Calu3 (cell line): ENCODE results near the gene OR1N2. TPM values are rescaled to one million over a fixed set of nuclear protein-coding genes. Genes with fewer than 3 reads are reported as not detected.
"Not testable (repeated sequence)": the region's sequence is repeated elsewhere in the genome, so short reads cannot be mapped to it uniquely, and the experiment has no call there.

ENCODE experiments used
- BruUV-seq: library from RNA; stranded (reverse); fragments of 400-500 nt; replicated peaks from 2 replicates; lab custom pipeline; 2021; lab: Mats Ljungman, UMichigan
- CTCF ChIA-PET: fragments of 300-600 bp; sonication (Branson Sonifier 250); formaldehyde crosslinking; loops from one replicate; lab custom pipeline; 2022; ENCODE audit warnings: antibody characterized with exemption; lab: Charles Lee
- DNase-seq: peaks from one replicate; pipeline ENCODE4 v3.0.0; 2022
- H3K27ac Mint-ChIP-seq: one replicate; pipeline ENCODE4 v1.8.0; 2022; ENCODE audit warnings: mixed read lengths; ENCODE audit not compliant: unreplicated experiment
- H3K27me3 Mint-ChIP-seq: one replicate; pipeline ENCODE4 v1.8.0; 2022; ENCODE audit warnings: mixed read lengths; ENCODE audit not compliant: unreplicated experiment
- H3K36me3 Mint-ChIP-seq: one replicate; pipeline ENCODE4 v1.8.0; 2022; ENCODE audit warnings: mild to moderate bottlenecking, moderate library complexity, mixed read lengths; ENCODE audit not compliant: insufficient read depth, unreplicated experiment
- H3K4me1 Mint-ChIP-seq: one replicate; pipeline ENCODE4 v1.8.0; 2022; ENCODE audit warnings: mild to moderate bottlenecking, low read depth, mixed read lengths; ENCODE audit not compliant: unreplicated experiment
- H3K4me3 Mint-ChIP-seq: one replicate; pipeline ENCODE4 v1.8.0; 2022; ENCODE audit warnings: mild to moderate bottlenecking, low read depth, moderate library complexity, mixed read lengths; ENCODE audit not compliant: unreplicated experiment
- H3K9me3 Mint-ChIP-seq: one replicate; pipeline ENCODE4 v1.8.0; 2022; ENCODE audit warnings: low read depth, mixed read lengths; ENCODE audit not compliant: unreplicated experiment
- CTCF ChIP-seq: fragments of 200-600 bp; IDR thresholded peaks from one replicate; pipeline ENCODE4 v1.8.0; 2022; ENCODE audit warnings: antibody characterized with exemption; ENCODE audit not compliant: unreplicated experiment
- intact Hi-C: fragments of 100-400 bp; cut with micrococcal nuclease; formaldehyde crosslinking; loops from one replicate; pipeline ENCODE4 v1.10.0; 2022; ENCODE audit not compliant: unreplicated experiment
- total RNA-seq: library from RNA; stranded (reverse); gene quantifications from 2 replicates; pipeline ENCODE4 v1.2.3, GENCODE V29; 2022

OR1N2 gene
- total RNA-seq, 1 experiment from 2014 or later, result not detected

- no peaks in the 10 kb centered on the region for H3K9me3 Mint-ChIP-seq
- H3K4me1 Mint-ChIP-seq, result no peaks in the 10 kb centered on the region
- no peak within 1 kb of the TSS for H3K4me3 Mint-ChIP-seq
- TF ChIP-seq CTCF, result no peak
- BruUV-seq, result no TSS peak
- peaks cover 30% of the 10 kb centered on the region for H3K27me3 Mint-ChIP-seq
- intact Hi-C loops, result loop anchor here (5.0 kb wide), 1 partner anchor 52 kb away; no protein-coding TSS in a partner anchor
- DNase-seq, result no peak
- H3K27ac Mint-ChIP-seq, result no peak within 1 kb of the TSS
- CTCF ChIA-PET, result no interaction called here
- H3K36me3 Mint-ChIP-seq, result no peaks in the 10 kb centered on the region
Measured at GRCh38 chr9:122518841-122519240, 34.1 kb upstream of the OR1N2 start, which contains the start of gene OR1J4. TSS of gene OR1J4 (plus strand) at chr9:122519141. CDS start at chr9:122519141, 0 bp downstream.

GRCh38 chr9:122519376-122519775, 33.5 kb upstream of the OR1N2 start:
- no peak for TF ChIP-seq CTCF
- no peaks in the 10 kb centered on the region for H3K4me1 Mint-ChIP-seq
- no peaks in the 10 kb centered on the region for H3K9me3 Mint-ChIP-seq
- peaks cover 33% of the 10 kb centered on the region for H3K27me3 Mint-ChIP-seq
- H3K27ac Mint-ChIP-seq, result no peak overlapping the region
- H3K4me3 Mint-ChIP-seq, result no peak overlapping the region
- no peaks in the 10 kb centered on the region for H3K36me3 Mint-ChIP-seq
- no TSS peak for BruUV-seq
- intact Hi-C loops, result loop anchor here (5.0 kb wide), 1 partner anchor 52 kb away; no protein-coding TSS in a partner anchor
- CTCF ChIA-PET, result no interaction called here
- DNase-seq, result no peak

GRCh38 chr9:122526602-122527001, 26.3 kb upstream of the OR1N2 start:
- CTCF ChIA-PET, result no interaction called here
- no peaks in the 10 kb centered on the region for H3K4me1 Mint-ChIP-seq
- intact Hi-C loops, result no loop called here

GRCh38 chr9:122527193-122527592, 25.7 kb upstream of the OR1N2 start, which contains the start of gene OR1N1:
TSS of gene OR1N1 (minus strand) at chr9:122527293. CDS start at chr9:122527293, 0 bp downstream.
- H3K36me3 Mint-ChIP-seq, result no peaks in the 10 kb centered on the region
- intact Hi-C loops, result no loop called here
- H3K4me1 Mint-ChIP-seq, result no peaks in the 10 kb centered on the region
- TF ChIP-seq CTCF, result no peak
- CTCF ChIA-PET, result no interaction called here
- BruUV-seq, result no TSS peak
- peaks cover 87% of the 10 kb centered on the region for H3K27me3 Mint-ChIP-seq
- no peak within 1 kb of the TSS for H3K27ac Mint-ChIP-seq
- H3K9me3 Mint-ChIP-seq, result no peaks in the 10 kb centered on the region
- no peak for DNase-seq
- no peak within 1 kb of the TSS for H3K4me3 Mint-ChIP-seq

More at GRCh38 chr9:122526602-122527001, 26.3 kb upstream of the OR1N2 start:
- no peak overlapping the region for H3K27ac Mint-ChIP-seq
- no peaks in the 10 kb centered on the region for H3K9me3 Mint-ChIP-seq
- TF ChIP-seq CTCF, result no peak
- BruUV-seq, result no TSS peak
- H3K4me3 Mint-ChIP-seq, result no peak overlapping the region
- peaks cover 81% of the 10 kb centered on the region for H3K27me3 Mint-ChIP-seq
- DNase-seq, result no peak
- no peaks in the 10 kb centered on the region for H3K36me3 Mint-ChIP-seq

GRCh38 chr9:122531157-122531556, 21.8 kb upstream of the OR1N2 start:
- H3K4me1 Mint-ChIP-seq, H3K9me3 Mint-ChIP-seq, intact Hi-C loops, H3K27ac Mint-ChIP-seq, CTCF ChIA-PET, BruUV-seq, H3K4me3 Mint-ChIP-seq, DNase-seq, H3K36me3 Mint-ChIP-seq: not testable (repeated sequence)
- peaks cover 91% of the 10 kb centered on the region for H3K27me3 Mint-ChIP-seq
